H9 (cell line): Measurements from ENCODE around the gene NR2F2. TPM values are rescaled to one million over a fixed set of nuclear protein-coding genes. Genes with fewer than 3 reads are reported as not detected.

Experiments
- DNase-seq: peaks from one replicate; pipeline ENCODE4 v3.0.0-alpha.2; 2017
- H2AFZ ChIP-seq: one replicate; pipeline ENCODE4 v1.6.1; 2013; ENCODE audit warnings: mild to moderate bottlenecking, low read length, control low read depth, moderate library complexity
- H2AK5ac ChIP-seq: 2 replicates; pipeline ENCODE4 v1.6.1; 2013; ENCODE audit warnings: low read length, control low read depth, mixed read lengths; ENCODE audit not compliant: insufficient read length
- H2BK120ac ChIP-seq: one replicate; pipeline ENCODE4 v1.6.1; 2013; ENCODE audit warnings: low read depth, mild to moderate bottlenecking, low read length, control low read depth, inconsistent platforms; ENCODE audit not compliant: poor library complexity, severe bottlenecking
- H2BK12ac ChIP-seq: 2 replicates; pipeline ENCODE4 v1.6.1; 2013; ENCODE audit warnings: low read length, control low read depth, mixed read lengths, low read depth; ENCODE audit not compliant: insufficient read length
- H2BK15ac ChIP-seq: 2 replicates; pipeline ENCODE4 v1.6.1; 2013; ENCODE audit warnings: low read depth, low read length, control low read depth
- H2BK20ac ChIP-seq: one replicate; pipeline ENCODE4 v1.6.1; 2013; ENCODE audit warnings: low read depth, mild to moderate bottlenecking, low read length, control low read depth, inconsistent platforms; ENCODE audit not compliant: poor library complexity, severe bottlenecking
- H2BK5ac ChIP-seq: 2 replicates; pipeline ENCODE4 v1.6.1; 2013; ENCODE audit warnings: low read length, control low read depth, mixed read lengths; ENCODE audit not compliant: insufficient read length
- H3K14ac ChIP-seq: 2 replicates; pipeline ENCODE4 v1.6.1; 2013; ENCODE audit warnings: low read length, control low read depth; ENCODE audit not compliant: insufficient read depth
- H3K18ac ChIP-seq: 2 replicates; pipeline ENCODE4 v1.6.1; 2013; ENCODE audit warnings: low read depth, mild to moderate bottlenecking, mixed read lengths, low read length, control low read depth; ENCODE audit not compliant: insufficient read length
- H3K23ac ChIP-seq: 2 replicates; pipeline ENCODE4 v1.6.1; 2013; ENCODE audit warnings: low read length, control low read depth, mixed read lengths, low read depth; ENCODE audit not compliant: insufficient read length
- H3K23me2 ChIP-seq: 2 replicates; pipeline ENCODE4 v1.6.1; 2013; ENCODE audit warnings: low read depth, mild to moderate bottlenecking, mixed read lengths, low read length, control low read depth; ENCODE audit not compliant: insufficient read length, poor library complexity, severe bottlenecking
- H3K27ac ChIP-seq: 2 replicates; pipeline ENCODE4 v1.5.1; 2013; ENCODE audit warnings: low read length, control low read depth, mixed read lengths, low read depth; ENCODE audit not compliant: insufficient read length
- H3K27me3 ChIP-seq: 2 replicates; pipeline ENCODE4 v1.6.1; 2013; ENCODE audit warnings: low read length, control low read depth, inconsistent platforms; ENCODE audit not compliant: insufficient read depth
- H3K4ac ChIP-seq: 2 replicates; pipeline ENCODE4 v1.6.1; 2013; ENCODE audit warnings: low read depth, mild to moderate bottlenecking, control low read depth, inconsistent platforms, low read length, moderate library complexity
- H3K4me1 ChIP-seq: 2 replicates; pipeline ENCODE4 v1.6.1; 2013; ENCODE audit warnings: low read length, control low read depth, inconsistent platforms; ENCODE audit not compliant: insufficient read depth
- H3K4me2 ChIP-seq: 2 replicates; pipeline ENCODE4 v1.6.1; 2013; ENCODE audit warnings: low read length, control low read depth, mixed read lengths; ENCODE audit not compliant: insufficient read length, insufficient read depth
- H3K56ac ChIP-seq: 2 replicates; pipeline ENCODE4 v1.6.1; 2013; ENCODE audit warnings: low read depth, mild to moderate bottlenecking, mixed read lengths, low read length, control low read depth; ENCODE audit not compliant: insufficient read length
- H3K79me1 ChIP-seq: 2 replicates; pipeline ENCODE4 v1.6.1; 2013; ENCODE audit warnings: low read depth, mild to moderate bottlenecking, moderate library complexity, low read length, control low read depth, inconsistent platforms; ENCODE audit not compliant: insufficient read depth, poor library complexity, severe bottlenecking
- H3K79me2 ChIP-seq: 2 replicates; pipeline ENCODE4 v1.6.1; 2013; ENCODE audit warnings: low read length, control low read depth, inconsistent platforms; ENCODE audit not compliant: insufficient read depth
- H3K9ac ChIP-seq: 2 replicates; pipeline ENCODE4 v1.6.1; 2013; ENCODE audit warnings: low read length, control low read depth, mixed read lengths; ENCODE audit not compliant: insufficient read length; ENCODE audit errors: extremely low read depth
- H3K9me3 ChIP-seq: one replicate; pipeline ENCODE4 v1.6.1; 2013; ENCODE audit warnings: low read depth, low read length, inconsistent platforms; ENCODE audit not compliant: control insufficient read depth
- H3T11ph ChIP-seq: one replicate; pipeline ENCODE4 v1.6.1; 2013; ENCODE audit warnings: mild to moderate bottlenecking, low read length, control low read depth, inconsistent platforms
- H4K20me1 ChIP-seq: one replicate; pipeline ENCODE4 v1.6.1; 2013; ENCODE audit not compliant: control insufficient read depth, insufficient read length, insufficient read depth
- H4K5ac ChIP-seq: 2 replicates; pipeline ENCODE4 v1.6.1; 2013; ENCODE audit warnings: low read depth, mild to moderate bottlenecking, mixed read lengths, low read length, control low read depth; ENCODE audit not compliant: insufficient read length
- H4K8ac ChIP-seq: replicated peaks from 2 replicates; pipeline ENCODE4 v1.6.1; 2013; ENCODE audit warnings: low read length, control low read depth, mixed read lengths, low read depth; ENCODE audit not compliant: insufficient read length
- H4K91ac ChIP-seq: 2 replicates; pipeline ENCODE4 v1.6.1; 2013; ENCODE audit warnings: low read depth, mild to moderate bottlenecking, moderate library complexity, mixed read lengths, low read length, control low read depth; ENCODE audit not compliant: insufficient read length
- H3K27ac Mint-ChIP-seq, 3 experiments: 2 replicates in 2 of 3; 3 replicates in 1 of 3; pipeline ENCODE4 v1.8.0; 2020 to 2021; ENCODE audit warnings: mixed read lengths in 3 of 3, mild to moderate bottlenecking in 1 of 3, moderate library complexity in 1 of 3
- H3K27me3 Mint-ChIP-seq: 2 replicates; pipeline ENCODE4 v1.8.0; 2021; ENCODE audit warnings: low read depth, mild to moderate bottlenecking, moderate library complexity, mixed read lengths
- H3K36me3 Mint-ChIP-seq, 3 experiments: 2 replicates in 2 of 3; 3 replicates in 1 of 3; pipeline ENCODE4 v1.8.0; 2020 to 2021; ENCODE audit warnings: low read depth in 3 of 3, mixed read lengths in 3 of 3; ENCODE audit not compliant: insufficient read depth in 1 of 3
- H3K4me1 Mint-ChIP-seq, 2 experiments: 2 replicates each; pipeline ENCODE4 v1.8.0; 2020; ENCODE audit warnings: mixed read lengths in 2 of 2
- H3K4me3 Mint-ChIP-seq, 2 experiments: 2 replicates in 1 of 2; 3 replicates in 1 of 2; pipeline ENCODE4 v1.8.0; 2020 to 2021; ENCODE audit warnings: mild to moderate bottlenecking in 2 of 2, mixed read lengths in 2 of 2, moderate library complexity in 1 of 2
- H3K9me3 Mint-ChIP-seq, 2 experiments: 2 replicates in 1 of 2; 3 replicates in 1 of 2; pipeline ENCODE4 v1.8.0; 2020; ENCODE audit warnings: mild to moderate bottlenecking in 2 of 2, mixed read lengths in 2 of 2, moderate library complexity in 1 of 2
- WGBS: extraction: QIAGEN DNeasy Blood & Tissue Kit; methylation state at CpG from one replicate; pipeline ENCODE4 v1.1.7; 2013; ENCODE audit warnings: missing lambda C conversion rate, low lambda C conversion rate, mixed read lengths; ENCODE audit not compliant: insufficient read length; ENCODE audit errors: extremely low coverage; 5-methylcytosine and 5-hydroxymethylcytosine counted together
- total RNA-seq: library from RNA; stranded (reverse); gene quantifications from 2 replicates; pipeline ENCODE4 v1.2.1, GENCODE V29; 2021
- TF ChIP-seq, protein P1 (sequence below): fragments of 200-600 bp; sonication (generic); conservative IDR thresholded peaks from 3 replicates; pipeline ENCODE4 v1.8.0; 2021; ENCODE audit warnings: antibody characterized with exemption, mild to moderate bottlenecking

Gene NR2F2
- total RNA-seq, 1 experiment from 2014 or later = 0.24 TPM

DNA sequence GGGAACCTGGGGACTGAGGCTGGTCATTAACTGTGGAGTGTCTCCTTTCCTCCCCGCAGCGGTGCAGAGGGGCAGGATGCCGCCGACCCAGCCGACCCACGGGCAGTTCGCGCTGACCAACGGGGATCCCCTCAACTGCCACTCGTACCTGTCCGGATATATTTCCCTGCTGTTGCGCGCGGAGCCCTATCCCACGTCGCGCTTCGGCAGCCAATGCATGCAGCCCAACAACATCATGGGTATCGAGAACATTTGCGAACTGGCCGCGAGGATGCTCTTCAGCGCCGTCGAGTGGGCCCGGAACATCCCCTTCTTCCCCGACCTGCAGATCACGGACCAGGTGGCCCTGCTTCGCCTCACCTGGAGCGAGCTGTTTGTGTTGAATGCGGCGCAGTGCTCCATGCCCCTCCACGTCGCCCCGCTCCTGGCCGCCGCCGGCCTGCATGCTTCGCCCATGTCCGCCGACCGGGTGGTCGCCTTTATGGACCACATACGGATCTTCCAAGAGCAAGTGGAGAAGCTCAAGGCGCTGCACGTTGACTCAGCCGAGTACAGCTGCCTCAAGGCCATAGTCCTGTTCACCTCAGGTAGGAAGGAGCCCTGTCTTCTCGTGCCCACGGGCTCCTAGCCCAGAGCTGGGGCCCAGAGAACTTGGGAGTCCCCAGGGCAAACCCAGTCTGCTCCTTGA lies 3.7 kb downstream of the NR2F2 start:
- H3K36me3 Mint-ChIP-seq = no peaks in the 10 kb centered on the region
- H3K4me1 Mint-ChIP-seq = peaks cover 48 to 74% of the 10 kb centered on the region in 2 experiments
- H3K27ac Mint-ChIP-seq = no peak overlapping the region

More for the DNA sequence above, 3.7 kb downstream of the NR2F2 start:
- H3K14ac ChIP-seq = no peak overlapping the region
- no peak overlapping the region for H3K9ac ChIP-seq
- no peaks in the 10 kb centered on the region for H4K20me1 ChIP-seq
- H3K4me2 ChIP-seq = no peak overlapping the region
- H3K27ac ChIP-seq = no peak overlapping the region
- H2BK12ac ChIP-seq = no peak overlapping the region
- H3K9me3 ChIP-seq = no peaks in the 10 kb centered on the region
- H2BK5ac ChIP-seq = no peak overlapping the region
- peak; percentile 38 for DNase-seq
- H3K79me1 ChIP-seq = no peaks in the 10 kb centered on the region
- H3K56ac ChIP-seq = no peak overlapping the region
- H2BK20ac ChIP-seq = no peak overlapping the region
- WGBS = no CpG with 5 or more reads among the region's 49 CpGs
- no peak overlapping the region for H3K4ac ChIP-seq
- peaks cover 12% of the 10 kb centered on the region for H3K23me2 ChIP-seq
- no peaks in the 10 kb centered on the region for H3K79me2 ChIP-seq
- no peak overlapping the region for H4K8ac ChIP-seq
- no peak overlapping the region for H4K5ac ChIP-seq
- H4K91ac ChIP-seq = no peak overlapping the region
- no peak overlapping the region for H3K18ac ChIP-seq
- no peak overlapping the region for H2BK15ac ChIP-seq
- peak overlapping the region in 1 of 2 experiments; percentile 72; a peak in 1 of 5 replicates for H3K4me3 Mint-ChIP-seq
- peaks cover 2 to 8% of the 10 kb centered on the region in 2 experiments; a peak in 3 of 5 replicates for H3K9me3 Mint-ChIP-seq
- H2AK5ac ChIP-seq = no peak overlapping the region
- no peak overlapping the region for H2AFZ ChIP-seq
- H3K27me3 ChIP-seq = peaks cover 74% of the 10 kb centered on the region
- no peak overlapping the region for H2BK120ac ChIP-seq
- no peak overlapping the region for H3T11ph ChIP-seq
- peaks cover 95% of the 10 kb centered on the region for H3K27me3 Mint-ChIP-seq
- TF ChIP-seq, protein P1, sequence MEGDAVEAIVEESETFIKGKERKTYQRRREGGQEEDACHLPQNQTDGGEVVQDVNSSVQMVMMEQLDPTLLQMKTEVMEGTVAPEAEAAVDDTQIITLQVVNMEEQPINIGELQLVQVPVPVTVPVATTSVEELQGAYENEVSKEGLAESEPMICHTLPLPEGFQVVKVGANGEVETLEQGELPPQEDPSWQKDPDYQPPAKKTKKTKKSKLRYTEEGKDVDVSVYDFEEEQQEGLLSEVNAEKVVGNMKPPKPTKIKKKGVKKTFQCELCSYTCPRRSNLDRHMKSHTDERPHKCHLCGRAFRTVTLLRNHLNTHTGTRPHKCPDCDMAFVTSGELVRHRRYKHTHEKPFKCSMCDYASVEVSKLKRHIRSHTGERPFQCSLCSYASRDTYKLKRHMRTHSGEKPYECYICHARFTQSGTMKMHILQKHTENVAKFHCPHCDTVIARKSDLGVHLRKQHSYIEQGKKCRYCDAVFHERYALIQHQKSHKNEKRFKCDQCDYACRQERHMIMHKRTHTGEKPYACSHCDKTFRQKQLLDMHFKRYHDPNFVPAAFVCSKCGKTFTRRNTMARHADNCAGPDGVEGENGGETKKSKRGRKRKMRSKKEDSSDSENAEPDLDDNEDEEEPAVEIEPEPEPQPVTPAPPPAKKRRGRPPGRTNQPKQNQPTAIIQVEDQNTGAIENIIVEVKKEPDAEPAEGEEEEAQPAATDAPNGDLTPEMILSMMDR = no peak
- H3K23ac ChIP-seq = no peak overlapping the region
- peaks cover 11% of the 10 kb centered on the region; the same call in 1 of the 2 replicates for H3K4me1 ChIP-seq
